ENCODE data around the gene SCRT2. TPM values are rescaled to one million over a fixed set of nuclear protein-coding genes. Genes with fewer than 3 reads are reported as not detected.
"Not testable (repeated sequence)": the region's sequence is repeated elsewhere in the genome, so short reads cannot be mapped to it uniquely, and the experiment has no call there.

SCRT2 gene
- total RNA-seq, 1 experiment from 2014 or later, result 0.20 TPM

DNA sequence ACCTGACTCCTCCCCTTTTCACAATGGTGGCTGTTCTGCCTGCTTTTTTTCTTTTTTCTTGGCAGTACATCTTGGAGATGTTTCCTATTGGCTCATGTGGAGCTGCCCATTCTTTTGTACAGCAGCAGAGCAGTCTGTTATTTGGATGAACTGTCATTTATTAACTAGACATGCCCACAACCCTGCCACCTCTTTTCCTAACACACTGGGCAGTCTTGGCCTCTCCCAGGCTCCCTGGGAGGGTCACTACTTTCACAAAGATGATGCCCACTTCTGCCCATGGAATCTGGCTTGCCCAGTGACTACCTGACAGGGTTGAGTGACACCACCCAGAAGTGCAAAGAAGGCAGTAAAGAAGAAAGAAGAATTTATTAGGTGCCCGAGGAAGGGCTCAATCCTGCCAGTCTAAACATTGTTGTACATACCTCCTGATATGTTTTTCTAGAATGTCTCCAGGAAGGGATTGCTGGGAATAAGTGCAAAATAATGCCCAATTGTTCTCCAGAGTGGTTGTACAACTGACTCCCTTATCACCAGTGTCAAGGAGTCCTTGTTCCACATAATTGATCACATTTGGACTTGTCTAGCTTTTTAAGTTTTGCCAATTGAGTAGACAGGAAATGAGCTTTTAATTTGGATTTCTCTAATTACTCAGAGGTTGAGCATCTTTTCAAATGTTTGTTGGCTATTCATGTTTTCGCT is 19.7 kb upstream of the SCRT2 start:
- POLR2A ChIA-PET, result interaction anchor here (0.7 kb wide), 1 partner anchor 32 kb away, joined by 3 read pairs; no protein-coding TSS in a partner anchor
- H3K4me3 Mint-ChIP-seq, result no peak overlapping the region
- H3K9me3 Mint-ChIP-seq, result peaks cover 5% of the 10 kb centered on the region; the same call in 1 of the 2 replicates
- no peaks in the 10 kb centered on the region for H3K36me3 Mint-ChIP-seq
- H3K27me3 Mint-ChIP-seq (ENCODE audit: low read depth), result no peaks in the 10 kb centered on the region
- CTCF ChIA-PET, result no interaction called here
- no peak for DNase-seq (ENCODE audit: low spot score)
- no peak overlapping the region for H3K27ac Mint-ChIP-seq
- ATAC-seq, result no peak
- peaks cover 29% of the 10 kb centered on the region for H3K4me1 Mint-ChIP-seq
- TF ChIP-seq ZNF232 (CRISPR knock-in tag; IDR thresholded peaks at IDR 0.05) (no peak), IRF1 (CRISPR knock-in tag; IDR thresholded peaks at IDR 0.05) (no peak), ZNF671 (CRISPR knock-in tag; IDR thresholded peaks at IDR 0.05) (no peak), ZNF219 (CRISPR knock-in tag; IDR thresholded peaks at IDR 0.05; ENCODE audit: borderline replicate concordance) (no peak), SOX15 (CRISPR knock-in tag; IDR thresholded peaks at IDR 0.05) (no peak), E2F4 (CRISPR knock-in tag; IDR thresholded peaks at IDR 0.05; ENCODE audit: borderline replicate concordance, low read depth) (no peak), AR (CRISPR knock-in tag; IDR thresholded peaks at IDR 0.05) (no peak), ZNF423 (CRISPR knock-in tag; IDR thresholded peaks at IDR 0.05) (no peak), CBFB (CRISPR knock-in tag; IDR thresholded peaks at IDR 0.05; ENCODE audit: low read depth) (no peak), TP53 (CRISPR knock-in tag; IDR thresholded peaks at IDR 0.05) (no peak), MXD4 (CRISPR knock-in tag; IDR thresholded peaks at IDR 0.05; ENCODE audit: borderline replicate concordance) (no peak), FOXJ3 (CRISPR knock-in tag; IDR thresholded peaks at IDR 0.05; ENCODE audit: borderline replicate concordance) (no peak)
- TF ChIP-seq, protein P1, sequence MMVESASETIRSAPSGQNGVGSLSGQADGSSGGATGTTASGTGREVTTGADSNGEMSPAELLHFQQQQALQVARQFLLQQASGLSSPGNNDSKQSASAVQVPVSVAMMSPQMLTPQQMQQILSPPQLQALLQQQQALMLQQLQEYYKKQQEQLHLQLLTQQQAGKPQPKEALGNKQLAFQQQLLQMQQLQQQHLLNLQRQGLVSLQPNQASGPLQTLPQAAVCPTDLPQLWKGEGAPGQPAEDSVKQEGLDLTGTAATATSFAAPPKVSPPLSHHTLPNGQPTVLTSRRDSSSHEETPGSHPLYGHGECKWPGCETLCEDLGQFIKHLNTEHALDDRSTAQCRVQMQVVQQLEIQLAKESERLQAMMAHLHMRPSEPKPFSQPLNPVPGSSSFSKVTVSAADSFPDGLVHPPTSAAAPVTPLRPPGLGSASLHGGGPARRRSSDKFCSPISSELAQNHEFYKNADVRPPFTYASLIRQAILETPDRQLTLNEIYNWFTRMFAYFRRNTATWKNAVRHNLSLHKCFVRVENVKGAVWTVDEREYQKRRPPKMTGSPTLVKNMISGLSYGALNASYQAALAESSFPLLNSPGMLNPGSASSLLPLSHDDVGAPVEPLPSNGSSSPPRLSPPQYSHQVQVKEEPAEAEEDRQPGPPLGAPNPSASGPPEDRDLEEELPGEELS (CRISPR knock-in tag; IDR thresholded peaks at IDR 0.05), result no peak
- TF ChIP-seq, protein P2, sequence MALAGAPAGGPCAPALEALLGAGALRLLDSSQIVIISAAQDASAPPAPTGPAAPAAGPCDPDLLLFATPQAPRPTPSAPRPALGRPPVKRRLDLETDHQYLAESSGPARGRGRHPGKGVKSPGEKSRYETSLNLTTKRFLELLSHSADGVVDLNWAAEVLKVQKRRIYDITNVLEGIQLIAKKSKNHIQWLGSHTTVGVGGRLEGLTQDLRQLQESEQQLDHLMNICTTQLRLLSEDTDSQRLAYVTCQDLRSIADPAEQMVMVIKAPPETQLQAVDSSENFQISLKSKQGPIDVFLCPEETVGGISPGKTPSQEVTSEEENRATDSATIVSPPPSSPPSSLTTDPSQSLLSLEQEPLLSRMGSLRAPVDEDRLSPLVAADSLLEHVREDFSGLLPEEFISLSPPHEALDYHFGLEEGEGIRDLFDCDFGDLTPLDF (CRISPR knock-in tag; IDR thresholded peaks at IDR 0.05), result no peak

DNA sequence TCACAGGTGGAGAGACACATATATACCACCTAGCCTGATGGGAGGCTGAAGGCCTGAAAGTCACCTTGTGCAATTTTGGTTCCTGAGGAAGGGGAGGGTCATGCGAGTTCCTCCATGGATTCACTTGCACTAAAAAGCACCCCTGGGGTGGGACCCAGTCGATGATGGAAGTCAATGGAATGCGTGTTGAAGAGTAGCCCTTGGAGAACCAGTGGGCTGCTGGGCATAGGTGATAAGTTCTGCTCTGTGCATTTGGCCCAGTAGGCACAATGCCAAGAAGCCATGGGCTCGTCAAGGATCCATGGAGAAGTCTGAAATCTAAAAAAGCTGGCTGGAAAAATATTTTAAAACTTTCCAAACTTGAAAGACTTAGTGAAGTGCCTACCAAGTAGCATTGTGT is 18.9 kb upstream of the SCRT2 start:
- ChIA-PET POLR2A (no interaction called here), CTCF (no interaction called here)
- H3K9me3 Mint-ChIP-seq, result peaks cover 10% of the 10 kb centered on the region
- H3K27me3 Mint-ChIP-seq (ENCODE audit: low read depth), result no peaks in the 10 kb centered on the region
- peaks cover 21% of the 10 kb centered on the region for H3K4me1 Mint-ChIP-seq
- no peak for TF ChIP-seq NFE2L1 (CRISPR knock-in tag; IDR thresholded peaks at IDR 0.05)
- no peak for DNase-seq (ENCODE audit: low spot score)
- no peak overlapping the region for H3K27ac Mint-ChIP-seq
- no peak overlapping the region for H3K4me3 Mint-ChIP-seq
- no peaks in the 10 kb centered on the region for H3K36me3 Mint-ChIP-seq
- ATAC-seq, result no peak

- not testable (repeated sequence) for H3K27me3 Mint-ChIP-seq (ENCODE audit: low read depth); DNase-seq (ENCODE audit: low spot score)
Observed at GRCh38 chr20:693786-694185, 18.2 kb upstream of the SCRT2 start.

More at GRCh38 chr20:693786-694185, 18.2 kb upstream of the SCRT2 start:
- CTCF ChIA-PET, POLR2A ChIA-PET, ATAC-seq, H3K36me3 Mint-ChIP-seq, H3K4me3 Mint-ChIP-seq, H3K27ac Mint-ChIP-seq: not testable (repeated sequence)
- H3K4me1 Mint-ChIP-seq, result peaks cover 24% of the 10 kb centered on the region
- peaks cover 10% of the 10 kb centered on the region for H3K9me3 Mint-ChIP-seq
